DOHH2 (cell line): ENCODE results near the gene DNAJC2.

Source experiments
- H3F3A ChIP-seq: fragments of 200-600 bp; sonication (generic), shearing (Covaris generic); 2 replicates; pipeline ENCODE4 v1.6.0; 2016; ENCODE audit warnings: antibody characterized with exemption, mild to moderate bottlenecking; ENCODE audit not compliant: control insufficient read depth, insufficient read depth
- H3K27ac ChIP-seq: fragments of 200-600 bp; sonication (generic); 2 replicates; pipeline ENCODE4 v1.5.1; 2014; ENCODE audit warnings: low read depth, mild to moderate bottlenecking, low read length, moderate library complexity
- H3K27me3 ChIP-seq: fragments of 200-600 bp; sonication (generic); 2 replicates; pipeline ENCODE4 v1.6.1; 2014; ENCODE audit warnings: mild to moderate bottlenecking, low read length, mixed read lengths; ENCODE audit not compliant: control insufficient read depth
- H3K36me3 ChIP-seq: fragments of 200-600 bp; sonication (generic); 2 replicates; pipeline ENCODE4 v1.6.1; 2014; ENCODE audit warnings: mild to moderate bottlenecking, low read length, moderate library complexity, mixed read lengths; ENCODE audit not compliant: control insufficient read depth
- H3K4me1 ChIP-seq: fragments of 200-600 bp; sonication (generic); 2 replicates; pipeline ENCODE4 v1.6.1; 2014; ENCODE audit warnings: mild to moderate bottlenecking, low read length, mixed read lengths; ENCODE audit not compliant: control insufficient read depth
- H3K4me2 ChIP-seq: fragments of 200-600 bp; sonication (generic); 2 replicates; pipeline ENCODE4 v1.6.0; 2014; ENCODE audit warnings: mild to moderate bottlenecking, low read length, moderate library complexity
- H3K4me3 ChIP-seq: fragments of 200-600 bp; sonication (generic); 2 replicates; pipeline ENCODE4 v1.5.1; 2014; ENCODE audit warnings: mild to moderate bottlenecking, low read length, mixed read lengths
- H3K79me2 ChIP-seq: fragments of 200-600 bp; sonication (generic); 2 replicates; pipeline ENCODE4 v1.6.1; 2014; ENCODE audit warnings: mild to moderate bottlenecking, low read length, mixed read lengths; ENCODE audit not compliant: control insufficient read depth
- H3K9me2 ChIP-seq: fragments of 200-600 bp; sonication (generic); replicated peaks from 2 replicates; pipeline ENCODE4 v1.6.1; 2014; ENCODE audit warnings: mild to moderate bottlenecking, low read length, mixed read lengths; ENCODE audit not compliant: control insufficient read depth
- H3K9me3 ChIP-seq: fragments of 200-600 bp; sonication (generic); 2 replicates; pipeline ENCODE4 v1.6.1; 2014; ENCODE audit warnings: antibody characterized with exemption, low read length, mixed read lengths; ENCODE audit not compliant: control insufficient read depth, insufficient read depth
- H4K20me1 ChIP-seq: fragments of 200-600 bp; sonication (generic); 2 replicates; pipeline ENCODE4 v1.6.0; 2014; ENCODE audit warnings: low read depth, mild to moderate bottlenecking, antibody characterized with exemption, low read length, moderate library complexity; ENCODE audit not compliant: control insufficient read depth, insufficient read depth
- EZH2phosphoT487 ChIP-seq: fragments of 200-600 bp; sonication (generic); IDR thresholded peaks from 2 replicates; pipeline ENCODE4 v1.6.1; 2017; ENCODE audit warnings: borderline replicate concordance, mild to moderate bottlenecking, antibody characterized with exemption, low read length, moderate library complexity, mixed read lengths
- TF ChIP-seq, protein P1 (sequence below): fragments of 200-600 bp; sonication (generic); IDR thresholded peaks from one replicate; pipeline ENCODE4 v1.5.1; 2014; ENCODE audit warnings: antibody characterized with exemption, mild to moderate bottlenecking, low read depth, low read length; ENCODE audit not compliant: poor library complexity, severe bottlenecking

Gene DNAJC2

DNA sequence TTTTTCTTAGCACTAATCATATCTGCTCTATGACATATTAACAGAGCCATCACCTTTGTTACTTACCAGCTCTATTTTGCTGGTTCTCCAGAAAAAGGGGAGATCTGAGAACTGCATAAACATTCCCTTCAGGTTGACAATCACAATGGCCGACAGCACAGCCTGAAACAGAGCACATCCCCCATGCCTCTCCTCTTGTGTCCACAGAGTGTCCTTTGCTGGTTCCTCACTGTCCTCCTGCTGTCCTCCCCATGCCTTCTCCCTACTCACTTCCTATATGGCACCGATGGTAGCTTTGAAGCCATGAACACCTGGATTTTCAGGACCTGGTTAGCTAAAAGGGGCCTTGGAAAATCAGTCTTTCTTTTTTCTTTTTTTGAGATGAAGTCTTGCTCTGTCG is 44.7 kb upstream of the DNAJC2 start:
- Histone ChIP-seq H3K36me3 (no peaks in the 10 kb centered on the region), H3K4me1 (no peaks in the 10 kb centered on the region), H3K9me2 (no peaks in the 10 kb centered on the region), H3K4me3 (no peak overlapping the region), H3F3A (no peaks in the 10 kb centered on the region), H3K9me3 (no peaks in the 10 kb centered on the region), H3K27me3 (peaks cover 21% of the 10 kb centered on the region), H3K4me2 (no peak overlapping the region), H3K79me2 (no peaks in the 10 kb centered on the region), H4K20me1 (no peaks in the 10 kb centered on the region), H3K27ac (no peak overlapping the region)
- TF ChIP-seq, protein P1, sequence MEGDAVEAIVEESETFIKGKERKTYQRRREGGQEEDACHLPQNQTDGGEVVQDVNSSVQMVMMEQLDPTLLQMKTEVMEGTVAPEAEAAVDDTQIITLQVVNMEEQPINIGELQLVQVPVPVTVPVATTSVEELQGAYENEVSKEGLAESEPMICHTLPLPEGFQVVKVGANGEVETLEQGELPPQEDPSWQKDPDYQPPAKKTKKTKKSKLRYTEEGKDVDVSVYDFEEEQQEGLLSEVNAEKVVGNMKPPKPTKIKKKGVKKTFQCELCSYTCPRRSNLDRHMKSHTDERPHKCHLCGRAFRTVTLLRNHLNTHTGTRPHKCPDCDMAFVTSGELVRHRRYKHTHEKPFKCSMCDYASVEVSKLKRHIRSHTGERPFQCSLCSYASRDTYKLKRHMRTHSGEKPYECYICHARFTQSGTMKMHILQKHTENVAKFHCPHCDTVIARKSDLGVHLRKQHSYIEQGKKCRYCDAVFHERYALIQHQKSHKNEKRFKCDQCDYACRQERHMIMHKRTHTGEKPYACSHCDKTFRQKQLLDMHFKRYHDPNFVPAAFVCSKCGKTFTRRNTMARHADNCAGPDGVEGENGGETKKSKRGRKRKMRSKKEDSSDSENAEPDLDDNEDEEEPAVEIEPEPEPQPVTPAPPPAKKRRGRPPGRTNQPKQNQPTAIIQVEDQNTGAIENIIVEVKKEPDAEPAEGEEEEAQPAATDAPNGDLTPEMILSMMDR: no peak
- TF ChIP-seq EZH2phosphoT487: no peak

DNA sequence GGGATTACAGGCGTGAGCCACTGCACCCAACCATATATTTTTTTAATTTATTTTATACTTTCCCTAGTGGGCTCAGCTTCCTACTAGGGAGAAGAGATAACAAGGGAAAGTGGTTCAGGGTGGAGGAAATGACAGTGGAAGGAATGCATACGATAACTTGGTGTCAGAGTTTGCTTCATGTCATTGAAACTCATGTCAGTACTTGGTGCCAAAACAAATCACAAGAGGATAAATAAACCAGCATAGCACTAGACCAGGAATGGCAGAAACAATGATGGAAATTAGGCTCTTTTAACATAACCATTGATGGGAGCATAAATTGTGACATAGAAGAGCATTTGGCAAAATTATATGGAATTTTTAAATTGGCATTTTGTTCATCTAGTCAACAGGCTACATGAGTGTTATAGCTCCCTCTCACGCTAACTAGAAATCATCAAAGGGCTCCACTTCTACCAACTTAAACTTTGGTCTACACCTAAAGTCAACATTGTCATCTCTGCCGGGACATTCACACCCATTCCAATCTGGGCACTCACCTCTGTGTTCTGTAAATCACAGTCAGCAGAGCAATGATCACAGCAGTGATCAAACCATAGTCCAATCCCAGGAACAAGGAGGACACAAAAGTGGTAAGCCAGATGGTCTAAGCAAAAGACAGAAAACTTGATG is 44.0 kb upstream of the DNAJC2 start:
- no peaks in the 10 kb centered on the region for H3K79me2 ChIP-seq
- no peak for TF ChIP-seq EZH2phosphoT487
- TF ChIP-seq, protein P1: no peak
- H3K4me2 ChIP-seq: no peak overlapping the region
- H3K9me3 ChIP-seq: no peaks in the 10 kb centered on the region
- H3K4me3 ChIP-seq: no peak overlapping the region
- no peaks in the 10 kb centered on the region for H4K20me1 ChIP-seq
- no peak overlapping the region for H3K27ac ChIP-seq
- no peaks in the 10 kb centered on the region for H3F3A ChIP-seq
- H3K9me2 ChIP-seq: no peaks in the 10 kb centered on the region
- H3K4me1 ChIP-seq: no peaks in the 10 kb centered on the region
- H3K36me3 ChIP-seq: no peaks in the 10 kb centered on the region
- H3K27me3 ChIP-seq: peaks cover 21% of the 10 kb centered on the region

DNA sequence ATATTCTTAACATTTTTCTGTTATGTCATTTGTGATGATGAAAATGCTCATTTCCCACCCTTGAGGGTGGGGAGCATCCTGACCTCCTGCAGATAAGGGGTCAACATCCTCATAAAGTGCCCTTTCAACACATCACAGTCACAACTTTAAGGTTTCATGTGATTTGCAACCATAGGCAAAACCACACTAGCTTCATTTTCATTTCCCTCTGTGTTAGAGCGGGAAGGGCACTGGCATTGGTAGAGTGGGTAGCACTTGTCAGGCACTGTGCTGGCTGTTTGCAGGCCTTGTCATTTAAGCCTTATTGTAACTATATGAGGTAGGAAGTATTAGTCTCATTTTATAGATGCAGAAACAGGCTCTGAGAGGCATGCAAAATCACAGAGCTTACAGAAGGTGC is 42.7 kb upstream of the DNAJC2 start:
- Histone ChIP-seq H4K20me1 (no peaks in the 10 kb centered on the region), H3K36me3 (no peaks in the 10 kb centered on the region), H3K9me3 (no peaks in the 10 kb centered on the region), H3K9me2 (no peaks in the 10 kb centered on the region), H3K4me3 (no peak overlapping the region), H3K4me1 (no peaks in the 10 kb centered on the region), H3K27me3 (peaks cover 21% of the 10 kb centered on the region), H3F3A (no peaks in the 10 kb centered on the region), H3K4me2 (no peak overlapping the region), H3K27ac (no peak overlapping the region), H3K79me2 (no peaks in the 10 kb centered on the region)
- TF ChIP-seq EZH2phosphoT487: no peak
- TF ChIP-seq, protein P1: no peak
